Jurkat, Clone E6-1 (cell line): ENCODE measurements around the gene PDE4D.
"Not testable (repeated sequence)": the region's sequence is repeated elsewhere in the genome, so short reads cannot be mapped to it uniquely, and the experiment has no call there.

Experiments
- DNase-seq: peaks from one replicate; pipeline ENCODE4 v3.0.0-alpha.2; 2011; ENCODE audit warnings: low read depth, low spot score
- H3K4me3 ChIP-seq: 2 replicates; pipeline ENCODE4 v1.5.1; 2011; ENCODE audit warnings: mild to moderate bottlenecking, low read length, control low read depth, moderate library complexity

The PDE4D gene

GRCh38 chr5:59326596-59326995 is 566.9 kb downstream of the PDE4D start:
- no peak for DNase-seq

GRCh38 chr5:59325070-59325469 is 568.5 kb downstream of the PDE4D start:
- DNase-seq = no peak
- H3K4me3 ChIP-seq = no peak overlapping the region

More at GRCh38 chr5:59326596-59326995, 566.9 kb downstream of the PDE4D start:
- no peak overlapping the region for H3K4me3 ChIP-seq

- H3K4me3 ChIP-seq = no peak overlapping the region
- DNase-seq = no peak
These were observed 570.6 kb downstream of the PDE4D start for GRCh38 chr5:59322894-59323293.

GRCh38 chr5:59322058-59322457 is 571.5 kb downstream of the PDE4D start:
- DNase-seq = no peak
- H3K4me3 ChIP-seq = no peak overlapping the region

GRCh38 chr5:59321642-59322041 is 571.9 kb downstream of the PDE4D start:
- DNase-seq = no peak
- H3K4me3 ChIP-seq = no peak overlapping the region

- no peak overlapping the region for H3K4me3 ChIP-seq
- DNase-seq = no peak
These were observed 573.1 kb downstream of the PDE4D start for GRCh38 chr5:59320420-59320819.

- no peak overlapping the region for H3K4me3 ChIP-seq
- no peak for DNase-seq
These were observed 574.3 kb downstream of the PDE4D start for GRCh38 chr5:59319250-59319649.

- no peak for DNase-seq
- no peak overlapping the region for H3K4me3 ChIP-seq
These were observed 575.7 kb downstream of the PDE4D start for GRCh38 chr5:59317774-59318205.

GRCh38 chr5:59317023-59317773 is 576.3 kb downstream of the PDE4D start:
- no peak for DNase-seq

GRCh38 chr5:59312223-59312622 is 581.3 kb downstream of the PDE4D start:
- no peak for DNase-seq
- H3K4me3 ChIP-seq = no peak overlapping the region

More at GRCh38 chr5:59317023-59317773, 576.3 kb downstream of the PDE4D start:
- H3K4me3 ChIP-seq = no peak overlapping the region

GRCh38 chr5:59308685-59309084 is 584.8 kb downstream of the PDE4D start:
- not testable (repeated sequence) for DNase-seq, H3K4me3 ChIP-seq

GRCh38 chr5:59303289-59303716 is 590.2 kb downstream of the PDE4D start:
- DNase-seq, H3K4me3 ChIP-seq: not testable (repeated sequence)

GRCh38 chr5:59302509-59302908 is 591.0 kb downstream of the PDE4D start:
- not testable (repeated sequence) for H3K4me3 ChIP-seq, DNase-seq

GRCh38 chr5:59301727-59302126 is 591.8 kb downstream of the PDE4D start:
- no peak overlapping the region for H3K4me3 ChIP-seq
- no peak for DNase-seq

- no peak for DNase-seq
- H3K4me3 ChIP-seq = no peak overlapping the region
These were observed 592.6 kb downstream of the PDE4D start for GRCh38 chr5:59300930-59301329.

GRCh38 chr5:59299006-59299405 is 594.5 kb downstream of the PDE4D start:
- no peak for DNase-seq
- H3K4me3 ChIP-seq = no peak overlapping the region

GRCh38 chr5:59296317-59297264 is 596.9 kb downstream of the PDE4D start:
- H3K4me3 ChIP-seq = no peak overlapping the region
- DNase-seq = no peak

GRCh38 chr5:59293700-59294099 is 599.8 kb downstream of the PDE4D start:
- H3K4me3 ChIP-seq = no peak overlapping the region
- DNase-seq = no peak

- DNase-seq = no peak
- H3K4me3 ChIP-seq = no peak overlapping the region
These were observed 601.6 kb downstream of the PDE4D start for GRCh38 chr5:59291941-59292340.

- H3K4me3 ChIP-seq = no peak overlapping the region
- no peak for DNase-seq
These were observed 605.6 kb downstream of the PDE4D start for GRCh38 chr5:59287884-59288283.
